K562 (cell line): Measurements from ENCODE around the gene LYPD4. TPM values are rescaled to one million over a fixed set of nuclear protein-coding genes. Genes with fewer than 3 reads are reported as not detected.

Experiments used
- ARHGAP35 ChIP-seq: fragments of 450-650 bp; IDR thresholded peaks from 2 replicates; pipeline ENCODE4 v1.6.1; 2018; ENCODE audit not compliant: partially characterized antibody
- ARID4B ChIP-seq: sonication (generic); formaldehyde crosslinking; IDR thresholded peaks from 2 replicates; pipeline ENCODE4 v1.8.0; 2022; ENCODE audit warnings: mild to moderate bottlenecking, missing genetic modification reagents
- CBFB ChIP-seq: sonication (generic); formaldehyde crosslinking; IDR thresholded peaks from 2 replicates; pipeline ENCODE4 v1.4.0; 2020; ENCODE audit warnings: mild to moderate bottlenecking, missing genetic modification reagents
- DDX20 ChIP-seq: fragments of 450-650 bp; IDR thresholded peaks from 2 replicates; pipeline ENCODE4 v1.6.1; 2016; ENCODE audit warnings: missing genetic modification characterization, low read depth, mild to moderate bottlenecking, missing compliant biosample characterization, moderate library complexity
- E2F3 ChIP-seq: fragments of 250-450 bp; sonication (Bioruptor Pico); IDR thresholded peaks from 2 replicates; pipeline ENCODE4 v1.4.0; 2020; ENCODE audit warnings: mild to moderate bottlenecking
- ELK3 ChIP-seq: fragments of 450-650 bp; formaldehyde crosslinking; IDR thresholded peaks from 2 replicates; pipeline ENCODE4 v1.4.0; 2020; ENCODE audit warnings: mild to moderate bottlenecking
- ERF ChIP-seq: fragments of 450-650 bp; formaldehyde crosslinking; IDR thresholded peaks from 2 replicates; pipeline ENCODE4 v1.4.0; 2020; ENCODE audit warnings: mild to moderate bottlenecking, mixed read lengths
- HIVEP1 ChIP-seq: fragments of 250-450 bp; sonication (Bioruptor Pico); IDR thresholded peaks from 2 replicates; pipeline ENCODE4 v1.4.0; 2020; ENCODE audit warnings: mild to moderate bottlenecking
- JUN ChIP-seq, 2 experiments: sonication (generic) in 1 of 2; formaldehyde crosslinking in 1 of 2; IDR thresholded peaks; 2 replicates each; pipeline versions ENCODE4 v1.6.1 to v1.8.0; 2012 to 2022; ENCODE audit warnings: borderline replicate concordance in 2 of 2, mild to moderate bottlenecking in 2 of 2, improper control_type of control experiment in 1 of 2, low read depth in 1 of 2, low read length in 1 of 2, missing genetic modification reagents in 1 of 2
- MAZ ChIP-seq, 2 experiments: fragments of 450-650 bp in 1 of 2; sonication (generic) in 1 of 2; formaldehyde crosslinking; IDR thresholded peaks in 1 of 2; conservative IDR thresholded peaks in 1 of 2; 2 replicates each; pipeline versions ENCODE4 v1.4.0 to v1.5.0; 2020; ENCODE audit warnings: mild to moderate bottlenecking in 1 of 2, missing genetic modification reagents in 1 of 2
- RFX5 ChIP-seq: IDR thresholded peaks from 2 replicates; pipeline ENCODE4 v1.6.1; 2011; ENCODE audit warnings: low read depth, mild to moderate bottlenecking, improper control_type of control experiment, low read length
- SNIP1 ChIP-seq: fragments of 450-650 bp; IDR thresholded peaks from 2 replicates; pipeline ENCODE4 v1.7.1; 2017; ENCODE audit warnings: low read depth, mild to moderate bottlenecking
- SP1 ChIP-seq: sonication (generic); formaldehyde crosslinking; IDR thresholded peaks from 2 replicates; pipeline ENCODE4 v1.8.1; 2022; ENCODE audit warnings: mild to moderate bottlenecking, missing genetic modification reagents
- SUPT5H ChIP-seq: fragments of 450-650 bp; IDR thresholded peaks from 2 replicates; pipeline ENCODE4 v1.6.1; 2016
- ZNF134 ChIP-seq: fragments of 250-450 bp; sonication (Bioruptor Pico); conservative IDR thresholded peaks from 2 replicates; pipeline ENCODE4 v1.4.0; 2020
- ZNF263 ChIP-seq: sonication (generic); formaldehyde crosslinking; IDR thresholded peaks from 2 replicates; pipeline ENCODE4 v1.8.0; 2022; ENCODE audit warnings: mild to moderate bottlenecking, missing genetic modification reagents, borderline replicate concordance
- ZNF280A ChIP-seq: fragments of 450-650 bp; IDR thresholded peaks from 2 replicates; pipeline ENCODE4 v1.6.1; 2018; ENCODE audit warnings: mild to moderate bottlenecking, low read depth; ENCODE audit not compliant: partially characterized antibody
- ZNF347 ChIP-seq: fragments of 450-650 bp; formaldehyde crosslinking; IDR thresholded peaks from 2 replicates; pipeline ENCODE4 v1.4.0; 2020; ENCODE audit warnings: low read depth, mild to moderate bottlenecking, moderate library complexity
- ZNF57 ChIP-seq: fragments of 450-650 bp; formaldehyde crosslinking; IDR thresholded peaks from 2 replicates; pipeline ENCODE4 v1.4.0; 2020; ENCODE audit warnings: mild to moderate bottlenecking, moderate library complexity
- polyA plus RNA-seq, 8 experiments: library from polyadenylated mRNA; depleted of rRNA in 4 of 8; stranded (reverse) in 5 of 8; unstranded in 3 of 8; fragments of >200 nt; fragmentation: Nextera tagmentation in 2 of 8; fragmentation: Illumina TruSeq in 1 of 8; extraction: Ambion mirVana in 2 of 8; extraction: Trizol in 1 of 8; gene quantifications; 2 replicates each; pipeline versions ENCODE4 v1.2.1 to v1.2.3, GENCODE V29; 2011 to 2014; ENCODE audit warnings: inconsistent platforms in 1 of 8, missing spikeins in 1 of 8
- total RNA-seq, 7 experiments: library from RNA; depleted of rRNA in 6 of 7; stranded (reverse); fragments of >200 nt in 6 of 7; fragmentation: Illumina TruSeq in 2 of 7; extraction: Trizol in 2 of 7; gene quantifications; 2 replicates each; pipeline versions ENCODE4 v1.2.1 to v1.2.3, GENCODE V29; 2011 to 2021; ENCODE audit warnings: low replicate concordance in 1 of 7

The LYPD4 gene
- total and polyA plus RNA-seq, 9 of the 15 experiments (the other 6 are each of a cell fraction or from before 2014, with no cell fraction given), result 0.11 TPM; not detected in 8

- TF ChIP-seq ARID4B (CRISPR knock-in tag), result peak; percentile 44
- no peak for TF ChIP-seq MAZ (CRISPR knock-in tag; conservative IDR thresholded peaks at IDR 0.05 in 1 of 2, IDR thresholded peaks at IDR 0.05 in 1 of 2)
- no peak for TF ChIP-seq JUN (IDR thresholded peaks at IDR 0.05; ENCODE audit: borderline replicate concordance, low read depth, low read length)
- TF ChIP-seq JUN (CRISPR knock-in tag; IDR thresholded peaks at IDR 0.05; ENCODE audit: borderline replicate concordance), result no peak
- no peak for TF ChIP-seq RFX5
- TF ChIP-seq ZNF263, result no peak
- no peak for TF ChIP-seq SP1
- no peak for TF ChIP-seq E2F3 (CRISPR knock-in tag)
- no peak for TF ChIP-seq ARHGAP35
- no peak for TF ChIP-seq ZNF57
- TF ChIP-seq ZNF347 (CRISPR knock-in tag), result no peak
- TF ChIP-seq DDX20 (tag), result no peak
- no peak for TF ChIP-seq ZNF134 (CRISPR knock-in tag)
- TF ChIP-seq ELK3 (CRISPR knock-in tag), result no peak
- TF ChIP-seq SUPT5H, result no peak; the same call in 1 of the 2 replicates
- no peak for TF ChIP-seq SNIP1
- no peak for TF ChIP-seq HIVEP1 (CRISPR knock-in tag)
- TF ChIP-seq ZNF280A, result no peak
- no peak for TF ChIP-seq ERF (CRISPR knock-in tag)
- TF ChIP-seq CBFB, result no peak
Measured at GRCh38 chr19:41860419-41861115, 16.1 kb upstream of the LYPD4 start (continued).
